Urothelium cell line (cell line): ENCODE data around the gene MADCAM1.

Experiments
- DNase-seq: peaks from one replicate; pipeline ENCODE4 v3.0.0; 2011; ENCODE audit warnings: low spot score, mixed read lengths
- FAIRE-seq: peaks from 2 replicates; lab custom pipeline; 2011; peaks lifted over from hg19 to GRCh38; lab: Jason Lieb, UNC

MADCAM1 gene

GRCh38 chr19:531009-531752, 34.9 kb downstream of the MADCAM1 start:
- FAIRE-seq (no peak), DNase-seq (peak; percentile 93)

DNA sequence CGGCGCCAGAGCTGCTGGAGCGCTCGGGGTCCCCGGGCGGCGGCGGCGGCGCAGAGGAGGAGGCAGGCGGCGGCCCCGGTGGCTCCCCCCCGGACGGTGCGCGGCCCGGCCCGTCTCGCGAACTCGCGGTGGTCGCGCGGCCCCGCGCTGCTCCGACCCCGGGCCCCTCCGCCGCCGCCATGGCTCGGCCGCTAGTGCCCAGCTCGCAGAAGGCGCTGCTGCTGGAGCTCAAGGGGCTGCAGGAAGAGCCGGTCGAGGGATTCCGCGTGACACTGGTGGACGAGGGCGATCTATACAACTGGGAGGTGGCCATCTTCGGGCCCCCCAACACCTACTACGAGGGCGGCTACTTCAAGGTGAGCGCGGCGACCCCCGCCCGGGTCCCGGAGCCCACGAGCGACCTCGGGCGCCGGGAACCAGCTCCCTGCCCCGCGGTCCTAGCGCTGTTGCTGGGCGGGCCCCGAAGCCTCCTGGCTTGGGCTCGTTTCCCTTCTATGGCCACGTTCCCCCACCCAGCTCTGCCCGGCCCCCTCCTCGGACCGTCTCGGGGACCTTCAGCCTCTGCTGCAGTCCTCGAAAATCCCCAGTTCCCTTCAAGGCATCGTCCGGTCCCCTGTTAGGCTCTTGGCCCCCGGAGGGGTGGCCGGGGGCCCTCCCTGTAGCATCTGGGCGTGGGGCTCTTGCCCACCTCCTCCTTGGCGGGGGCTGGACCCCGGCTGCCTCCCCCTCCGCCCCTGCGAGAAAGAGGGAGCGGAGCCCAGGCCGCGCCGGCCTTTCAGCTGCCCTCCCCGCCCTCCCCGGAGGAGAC, 35.7 kb downstream of the MADCAM1 start, which contains the start of gene CDC34:
Gene CDC34, plus strand, starts transcription at position 8 of the 808 bp plus-strand sequence. Its CDS starts 172 bp downstream, at position 180.
- DNase-seq = no peak

GRCh38 chr19:532561-533363, 36.5 kb downstream of the MADCAM1 start:
- FAIRE-seq = no peak
- peak; percentile 32 for DNase-seq

More for the DNA sequence above, 35.7 kb downstream of the MADCAM1 start, which contains the start of gene CDC34:
- FAIRE-seq = no peak

DNA sequence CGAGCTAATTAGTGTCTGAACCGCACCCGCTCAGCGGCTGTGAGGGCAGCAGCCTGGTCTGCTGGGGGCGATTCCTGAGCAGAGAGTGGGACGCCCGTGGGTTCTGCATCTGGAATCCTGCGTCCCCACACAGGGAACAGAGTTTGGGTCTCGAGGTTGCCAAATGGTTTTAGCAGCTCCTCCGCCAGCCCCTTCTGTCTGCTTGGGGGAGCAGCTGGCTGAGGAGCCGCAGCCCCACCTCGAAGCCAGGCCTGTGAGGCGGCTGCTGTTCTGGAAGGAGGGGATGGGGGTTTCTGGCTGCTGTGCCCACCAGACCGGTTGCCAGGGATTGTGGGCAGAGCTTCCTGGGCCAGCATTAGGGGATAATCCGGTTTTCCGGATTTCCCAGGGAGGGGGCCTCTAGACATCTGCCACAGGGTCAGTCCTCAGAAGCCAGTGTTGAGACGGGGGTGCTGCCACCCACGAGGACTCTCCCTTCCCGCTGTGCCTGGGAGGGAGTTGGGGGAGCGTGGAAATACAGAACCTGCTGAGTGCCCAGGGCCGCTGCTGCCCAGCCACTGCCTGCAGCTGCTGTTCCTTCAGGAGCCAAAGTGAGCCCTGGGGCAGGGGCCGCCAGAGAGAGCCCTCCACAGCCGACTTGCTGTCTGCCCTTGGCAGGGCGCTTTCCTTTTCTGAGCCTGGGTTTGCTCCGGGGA, 37.2 kb downstream of the MADCAM1 start:
- FAIRE-seq (no peak), DNase-seq (no peak)

DNA sequence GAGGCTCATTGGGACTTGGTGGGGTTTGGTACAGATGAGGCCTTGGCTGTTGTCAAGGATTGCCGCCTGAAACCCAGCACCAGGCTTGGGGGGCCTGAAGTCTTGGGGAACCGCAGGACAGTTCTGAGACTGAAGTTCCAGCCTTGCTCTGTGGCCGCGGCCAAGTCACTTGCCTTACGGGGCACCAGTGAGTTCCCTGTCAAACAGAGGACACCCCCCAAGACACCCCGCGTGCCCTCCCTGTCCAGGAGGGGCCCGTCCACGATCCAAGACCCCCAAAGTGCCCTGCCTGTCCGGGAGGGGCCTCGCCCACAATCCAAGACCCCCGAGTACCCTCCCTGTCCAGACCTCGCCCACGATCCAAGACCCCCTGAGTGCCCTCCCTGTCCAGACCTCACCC, 37.8 kb downstream of the MADCAM1 start:
- FAIRE-seq = no peak
- DNase-seq = no peak

DNA sequence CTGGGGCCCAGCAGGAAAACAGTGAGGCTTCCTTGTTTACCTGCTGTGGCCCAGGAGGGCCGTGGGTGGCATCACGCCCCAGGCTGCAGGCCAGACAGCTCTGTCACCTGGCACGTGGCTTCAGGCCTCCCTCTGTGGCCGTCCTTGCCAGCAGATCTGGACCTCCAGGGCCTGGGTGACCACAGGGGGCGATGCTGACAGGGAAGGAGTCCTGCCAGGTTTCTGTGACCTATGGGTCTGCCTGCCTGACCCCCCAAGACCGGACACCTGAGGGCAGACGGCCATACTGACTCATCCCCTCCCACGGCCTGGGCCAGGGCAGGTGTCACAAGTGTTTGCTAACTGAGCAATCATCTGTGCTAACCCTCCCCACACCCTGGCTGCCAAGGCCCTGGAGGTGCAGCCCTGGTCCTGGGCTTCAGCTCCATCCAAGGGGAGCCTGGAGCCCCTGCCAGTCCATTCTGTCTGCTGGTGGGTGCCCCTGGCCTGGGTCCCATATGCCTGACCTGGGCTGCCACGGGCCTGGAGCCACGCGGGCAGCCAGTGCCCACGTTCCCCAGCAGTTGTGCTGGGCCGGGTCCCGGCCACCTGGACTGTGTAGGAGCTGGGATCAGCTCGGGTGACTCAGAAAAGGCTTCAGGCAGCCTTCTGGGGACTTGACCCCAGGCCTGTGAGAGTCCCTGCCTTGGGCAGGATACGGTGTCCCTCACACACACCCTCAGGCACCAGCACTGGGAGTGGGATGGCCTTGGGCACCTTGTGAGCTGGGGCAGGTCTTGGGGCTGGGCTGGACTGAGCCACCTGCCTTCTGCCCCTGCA, 38.9 kb downstream of the MADCAM1 start:
- no peak for FAIRE-seq
- no peak for DNase-seq

GRCh38 chr19:536031-536880, 40.0 kb downstream of the MADCAM1 start:
- FAIRE-seq (no peak), DNase-seq (no peak)

DNA sequence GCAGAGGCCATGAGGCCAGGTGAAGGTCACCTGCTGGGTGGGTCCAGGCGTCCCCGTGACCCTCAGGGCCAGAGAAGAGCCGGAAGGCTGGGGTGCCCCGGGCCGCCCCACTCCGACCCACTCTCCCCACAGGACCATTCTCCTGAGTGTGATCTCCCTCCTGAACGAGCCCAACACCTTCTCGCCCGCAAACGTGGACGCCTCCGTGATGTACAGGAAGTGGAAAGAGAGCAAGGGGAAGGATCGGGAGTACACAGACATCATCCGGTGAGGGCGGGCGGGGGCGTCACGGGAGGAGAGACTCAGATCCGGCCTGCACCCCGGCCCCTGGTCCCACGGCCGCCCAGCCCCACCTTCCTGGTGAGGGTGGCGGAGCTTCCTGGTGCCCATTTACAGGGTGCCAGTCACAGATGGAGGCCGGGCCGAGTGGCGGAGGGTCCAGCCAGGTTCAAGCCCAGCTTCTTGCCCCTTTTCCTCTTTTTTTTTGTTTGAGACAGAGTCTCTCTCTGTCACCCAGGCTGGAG, 40.7 kb downstream of the MADCAM1 start:
- FAIRE-seq (no peak), DNase-seq (no peak)

DNA sequence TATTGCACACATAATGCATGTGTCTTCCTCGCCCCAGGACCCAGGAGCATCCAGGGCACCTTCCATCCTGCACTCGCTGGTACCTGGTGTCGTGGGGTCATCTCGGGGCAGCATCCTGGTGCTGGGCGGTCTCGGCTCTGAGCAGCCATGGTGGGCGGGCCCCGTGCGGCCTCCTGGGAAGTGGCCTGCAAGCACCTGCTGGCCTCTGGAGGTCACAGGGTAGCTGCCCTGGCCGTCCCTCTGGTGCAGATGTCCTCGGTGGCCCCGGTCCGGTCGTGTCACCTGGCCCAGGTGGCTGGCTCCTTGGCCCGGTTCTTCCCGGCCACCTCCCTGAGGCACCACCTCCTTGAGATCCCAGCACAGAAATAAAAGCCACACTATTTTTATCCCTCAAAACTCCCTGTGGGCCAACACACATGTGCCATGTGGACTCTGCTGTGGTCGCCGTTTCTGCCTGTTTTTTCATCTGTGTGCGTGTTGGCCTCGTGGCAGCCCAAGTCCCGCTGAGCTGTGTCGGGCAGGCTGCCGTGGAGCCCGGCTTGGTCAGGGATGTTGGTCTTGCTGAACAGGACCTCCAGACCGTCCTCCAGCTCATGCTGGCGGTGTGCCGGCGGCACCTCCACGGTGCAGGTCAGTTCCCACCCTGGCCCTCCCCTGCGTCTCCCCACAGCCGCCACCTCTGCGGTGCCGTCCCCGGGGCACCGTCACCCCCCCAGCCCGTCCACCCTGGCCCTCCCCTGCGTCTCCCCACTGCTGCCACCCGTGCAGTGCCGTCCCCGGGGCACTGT, 42.5 kb downstream of the MADCAM1 start:
- no peak for FAIRE-seq

GRCh38 chr19:539429-540030, 43.2 kb downstream of the MADCAM1 start:
- DNase-seq (no peak), FAIRE-seq (no peak)

More for the DNA sequence above, 42.5 kb downstream of the MADCAM1 start:
- no peak for DNase-seq

DNA sequence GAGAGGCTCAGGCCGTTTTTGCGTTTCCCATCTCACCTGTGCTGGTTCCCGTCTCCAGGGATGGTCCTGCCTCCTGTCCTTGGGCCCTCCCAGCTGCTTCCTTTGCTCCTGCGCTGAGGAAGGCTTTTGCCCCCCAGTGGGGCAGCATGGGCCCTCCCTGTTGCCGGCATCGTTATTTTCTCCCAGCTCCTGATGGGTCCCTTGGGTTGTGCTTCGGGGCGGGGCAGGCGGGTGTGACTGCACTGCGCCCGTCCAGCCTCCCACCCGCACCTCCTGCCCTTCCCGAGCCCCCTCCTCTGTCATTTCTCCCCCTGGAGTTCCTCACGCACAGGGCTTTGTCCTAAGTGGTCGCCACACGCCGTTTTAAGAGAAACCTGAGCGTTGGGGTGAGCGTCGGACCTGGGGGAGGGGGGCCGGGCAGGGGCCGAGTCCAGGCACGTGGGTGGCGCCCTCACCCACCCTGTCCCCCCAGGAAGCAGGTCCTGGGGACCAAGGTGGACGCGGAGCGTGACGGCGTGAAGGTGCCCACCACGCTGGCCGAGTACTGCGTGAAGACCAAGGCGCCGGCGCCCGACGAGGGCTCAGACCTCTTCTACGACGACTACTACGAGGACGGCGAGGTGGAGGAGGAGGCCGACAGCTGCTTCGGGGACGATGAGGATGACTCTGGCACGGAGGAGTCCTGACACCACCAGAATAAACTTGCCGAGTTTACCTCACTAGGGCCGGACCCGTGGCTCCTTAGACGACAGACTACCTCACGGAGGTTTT, 44.8 kb downstream of the MADCAM1 start:
- FAIRE-seq = no peak
- no peak for DNase-seq

DNA sequence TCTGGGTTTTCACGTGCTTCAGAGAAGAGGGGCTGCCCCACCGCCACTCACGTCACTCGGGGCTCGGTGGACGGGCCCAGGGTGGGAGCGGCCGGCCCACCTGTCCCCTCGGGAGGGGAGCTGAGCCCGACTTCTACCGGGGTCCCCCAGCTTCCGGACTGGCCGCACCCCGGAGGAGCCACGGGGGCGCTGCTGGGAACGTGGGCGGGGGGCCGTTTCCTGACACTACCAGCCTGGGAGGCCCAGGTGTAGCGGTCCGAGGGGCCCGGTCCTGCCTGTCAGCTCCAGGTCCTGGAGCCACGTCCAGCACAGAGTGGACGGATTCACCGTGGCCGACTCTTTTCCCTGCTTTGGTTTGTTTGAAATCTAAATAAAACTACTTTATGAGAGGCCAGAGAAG, 45.4 kb downstream of the MADCAM1 start:
- FAIRE-seq (no peak), DNase-seq (no peak)

DNA sequence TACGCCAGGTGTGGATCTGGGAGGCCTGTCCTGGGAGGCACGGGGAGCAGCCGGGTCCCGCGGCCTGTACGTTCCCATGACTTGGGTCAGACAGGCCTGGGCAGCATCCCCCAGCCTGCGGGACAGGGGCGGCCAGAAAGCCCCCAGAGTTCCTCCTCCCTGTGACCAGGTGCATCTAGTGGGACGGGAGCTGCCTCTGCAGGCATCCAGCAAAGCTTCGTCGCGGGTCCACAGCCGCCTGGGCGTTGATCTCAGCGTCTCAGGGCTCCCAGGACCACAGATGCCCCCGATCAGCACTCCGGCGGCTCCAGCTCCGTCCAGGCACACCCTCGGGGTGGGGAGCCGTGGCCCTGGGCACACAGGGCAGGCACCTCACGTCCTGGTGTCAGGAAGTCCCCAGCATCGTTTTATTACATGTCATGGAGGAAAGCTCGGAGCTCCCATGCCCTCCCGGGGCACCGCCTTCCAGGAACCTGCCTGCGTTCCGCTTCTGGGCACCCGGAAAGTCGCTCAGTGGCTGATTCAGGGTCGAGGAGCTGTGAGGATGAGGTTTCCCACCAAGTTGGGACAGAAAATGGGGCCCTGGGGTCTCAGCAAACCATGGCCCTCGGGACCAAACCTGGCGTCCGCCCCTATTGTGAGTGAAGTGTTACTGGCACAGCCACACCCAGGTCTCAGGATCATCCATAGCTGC, 46.0 kb downstream of the MADCAM1 start:
- FAIRE-seq = no peak
- DNase-seq = no peak

DNA sequence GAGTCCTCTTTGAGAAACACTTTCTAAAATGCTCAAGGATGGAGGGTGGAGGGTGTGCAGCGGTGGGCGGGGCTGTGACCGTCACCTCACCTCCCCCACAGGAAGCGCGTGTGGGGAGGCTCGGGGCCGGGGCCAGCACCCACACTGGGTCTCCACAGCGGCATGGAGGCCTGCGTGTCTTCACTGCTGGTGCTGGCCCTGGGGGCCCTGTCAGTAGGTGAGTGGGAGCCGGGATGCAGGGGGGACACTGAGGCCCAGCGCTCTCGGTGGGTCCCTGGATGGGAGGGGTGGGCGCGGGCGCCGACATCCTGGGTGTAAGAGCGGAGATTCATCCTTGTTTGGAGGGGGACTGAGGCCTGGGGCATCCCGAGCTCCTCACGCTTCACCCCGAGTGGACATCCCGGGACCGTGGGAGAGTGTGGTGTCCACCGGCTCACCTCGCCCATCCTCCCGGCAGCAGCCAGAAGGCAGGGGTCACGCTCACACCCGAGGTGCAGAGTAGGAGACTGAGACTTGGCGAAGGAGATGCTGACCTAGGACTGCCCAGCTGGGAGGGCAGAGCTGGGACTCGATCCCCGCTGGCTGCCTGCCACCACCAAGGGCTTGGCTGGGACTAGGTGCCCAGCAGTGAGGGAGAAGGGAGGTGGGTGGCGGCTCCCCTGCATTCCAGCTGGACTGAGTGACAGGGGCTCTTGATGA, 47.8 kb downstream of the MADCAM1 start, which contains the start of gene GZMM:
Gene GZMM, plus strand, starts transcription at position 144 of the 699 bp plus-strand sequence. Its CDS starts 19 bp downstream, at position 163.
- FAIRE-seq = no peak
- DNase-seq = no peak

- FAIRE-seq = no peak
- DNase-seq = no peak
Observed at GRCh38 chr19:547117-547516, 50.8 kb downstream of the MADCAM1 start.
